AG09309 (cell line): ENCODE results near the gene TUBGCP6.

Experiments used
- DNase-seq: peaks from one replicate; pipeline ENCODE4 v3.0.0-alpha.2; 2010; ENCODE audit warnings: low read depth
- H3K4me3 ChIP-seq: 2 replicates; pipeline ENCODE4 v1.5.1; 2011; ENCODE audit warnings: mild to moderate bottlenecking, low read depth, low read length, moderate library complexity; ENCODE audit not compliant: control insufficient read depth
- TF ChIP-seq, protein P1 (sequence below): IDR thresholded peaks from 2 replicates; pipeline ENCODE4 v1.5.1; 2011; ENCODE audit warnings: mild to moderate bottlenecking, low read depth, low read length, inconsistent platforms; ENCODE audit not compliant: insufficient read depth, control insufficient read depth; ENCODE audit errors: missing control alignments

The TUBGCP6 gene

GRCh38 chr22:50178871-50179869 is 65.7 kb downstream of the TUBGCP6 start:
- DNase-seq, result no peak
- no peak overlapping the region for H3K4me3 ChIP-seq
- TF ChIP-seq, protein P1, sequence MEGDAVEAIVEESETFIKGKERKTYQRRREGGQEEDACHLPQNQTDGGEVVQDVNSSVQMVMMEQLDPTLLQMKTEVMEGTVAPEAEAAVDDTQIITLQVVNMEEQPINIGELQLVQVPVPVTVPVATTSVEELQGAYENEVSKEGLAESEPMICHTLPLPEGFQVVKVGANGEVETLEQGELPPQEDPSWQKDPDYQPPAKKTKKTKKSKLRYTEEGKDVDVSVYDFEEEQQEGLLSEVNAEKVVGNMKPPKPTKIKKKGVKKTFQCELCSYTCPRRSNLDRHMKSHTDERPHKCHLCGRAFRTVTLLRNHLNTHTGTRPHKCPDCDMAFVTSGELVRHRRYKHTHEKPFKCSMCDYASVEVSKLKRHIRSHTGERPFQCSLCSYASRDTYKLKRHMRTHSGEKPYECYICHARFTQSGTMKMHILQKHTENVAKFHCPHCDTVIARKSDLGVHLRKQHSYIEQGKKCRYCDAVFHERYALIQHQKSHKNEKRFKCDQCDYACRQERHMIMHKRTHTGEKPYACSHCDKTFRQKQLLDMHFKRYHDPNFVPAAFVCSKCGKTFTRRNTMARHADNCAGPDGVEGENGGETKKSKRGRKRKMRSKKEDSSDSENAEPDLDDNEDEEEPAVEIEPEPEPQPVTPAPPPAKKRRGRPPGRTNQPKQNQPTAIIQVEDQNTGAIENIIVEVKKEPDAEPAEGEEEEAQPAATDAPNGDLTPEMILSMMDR, result no peak

- no peak for DNase-seq
- TF ChIP-seq, protein P1, result no peak
- no peak overlapping the region for H3K4me3 ChIP-seq
Measured at GRCh38 chr22:50178471-50178864, 66.4 kb downstream of the TUBGCP6 start.

GRCh38 chr22:50177537-50178470 is 67.0 kb downstream of the TUBGCP6 start:
- no peak for DNase-seq
- TF ChIP-seq, protein P1, result no peak
- no peak overlapping the region for H3K4me3 ChIP-seq

DNA sequence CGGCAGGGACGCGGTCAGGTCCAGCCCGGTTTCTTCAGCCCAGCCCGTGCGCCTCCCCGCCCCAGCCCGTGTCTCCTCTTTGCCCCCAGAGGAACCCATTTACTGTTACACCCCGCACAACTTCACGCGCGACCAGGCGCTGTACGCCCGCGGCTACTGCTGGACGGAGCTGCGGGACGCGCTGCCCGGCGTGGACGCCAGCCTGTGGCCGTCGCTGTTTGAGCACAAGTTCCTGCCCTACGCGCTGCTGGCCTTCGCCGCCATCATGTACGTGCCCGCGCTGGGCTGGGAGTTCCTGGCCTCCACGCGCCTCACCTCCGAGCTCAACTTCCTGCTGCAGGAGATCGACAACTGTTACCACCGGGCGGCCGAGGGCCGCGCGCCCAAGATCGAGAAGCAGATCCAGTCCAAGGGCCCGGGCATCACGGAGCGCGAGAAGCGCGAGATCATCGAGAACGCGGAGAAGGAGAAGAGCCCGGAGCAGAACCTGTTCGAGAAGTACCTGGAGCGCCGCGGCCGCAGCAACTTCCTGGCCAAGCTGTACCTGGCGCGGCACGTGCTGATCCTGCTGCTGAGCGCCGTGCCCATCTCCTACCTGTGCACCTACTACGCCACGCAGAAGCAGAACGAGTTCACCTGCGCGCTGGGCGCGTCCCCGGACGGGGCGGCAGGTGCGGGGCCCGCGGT is 67.8 kb downstream of the TUBGCP6 start:
- no peak overlapping the region for H3K4me3 ChIP-seq
- TF ChIP-seq, protein P1, result no peak
- DNase-seq, result no peak

DNA sequence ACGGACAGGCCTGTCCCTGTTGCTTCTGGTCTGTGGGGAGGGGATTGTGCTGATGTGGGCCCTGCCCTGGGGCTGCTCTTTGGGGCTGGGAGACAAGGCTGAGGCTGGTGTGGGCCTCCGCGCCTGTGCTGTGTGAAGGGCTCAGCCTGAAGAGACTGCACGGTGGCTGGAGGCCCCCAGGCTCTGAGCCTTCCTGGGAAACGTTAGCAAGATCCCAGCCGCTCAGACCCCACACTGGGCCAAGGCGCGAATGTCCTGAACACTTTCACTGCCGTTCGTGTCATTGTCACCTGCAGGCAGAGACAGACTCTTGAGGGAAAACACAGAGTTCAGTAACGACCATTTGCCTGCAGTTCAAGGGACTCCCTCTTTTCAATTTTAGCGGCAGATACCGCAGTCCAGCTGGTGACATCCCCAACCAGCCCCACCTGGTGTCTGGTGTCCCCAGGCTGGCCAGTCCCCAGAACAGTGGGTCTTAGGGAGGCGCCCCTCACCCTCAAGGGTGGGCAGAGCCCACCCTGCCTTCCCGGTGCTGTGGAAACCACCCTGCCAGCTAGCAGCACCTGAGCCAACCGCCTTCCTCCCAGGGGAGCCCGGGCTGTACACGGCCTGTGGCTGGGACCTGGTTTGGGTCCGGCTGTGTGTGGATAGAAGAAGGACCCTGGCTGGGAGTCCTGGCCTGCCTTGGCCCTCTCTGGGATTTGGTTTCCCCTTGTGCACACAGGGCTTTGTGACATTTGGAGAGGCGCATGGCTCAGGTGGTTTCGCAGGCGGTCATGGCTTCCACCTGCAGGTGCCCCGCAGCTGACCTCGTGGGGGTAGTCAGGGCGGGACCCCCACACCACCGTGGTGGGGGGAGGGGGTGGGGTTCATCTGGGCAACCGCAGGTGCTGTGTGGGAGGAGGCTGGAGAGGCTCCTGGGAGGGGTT is 68.6 kb downstream of the TUBGCP6 start:
- TF ChIP-seq, protein P1, result no peak
- no peak for DNase-seq
- no peak overlapping the region for H3K4me3 ChIP-seq
